Measurements from ENCODE around the gene CLRN1.

GRCh38 chr3:150906461-150906860 lies 66.1 kb downstream of the CLRN1 start:
- TF ChIP-seq CTCF (IDR thresholded peaks at IDR 0.05; ENCODE audit: poor library complexity) (no peak), EZH2 (IDR thresholded peaks at IDR 0.05; ENCODE audit: borderline replicate concordance) (no peak), EZH2phosphoT487 (IDR thresholded peaks at IDR 0.05; ENCODE audit: low read depth, severe bottlenecking, unreplicated experiment) (no peak)

All from hepatocyte (in vitro differentiated cells).